Right lobe of liver (tissue), 6 donors: ENCODE results near the gene CUX1. TPM values are rescaled to one million over a fixed set of nuclear protein-coding genes. Genes with fewer than 3 reads are reported as not detected.

Source experiments
- ATAC-seq, 4 donors: fragments of 200-7000 bp; cut with Tn5 transposase; one replicate each; pipeline ENCODE4 v1.9.1; 2020; ENCODE audit warnings: mild to moderate bottlenecking in 4 of 4, moderate library complexity in 4 of 4
- DNase-seq, 3 donors: peaks; one replicate each; pipeline ENCODE4 v3.0.0-alpha.2; 2020
- H3K27ac ChIP-seq, 3 donors: fragments of 200-600 bp; one replicate each; pipeline ENCODE4 v1.8.0; 2022
- H3K27me3 ChIP-seq, 2 donors: fragments of 200-600 bp; one replicate each; pipeline ENCODE4 v1.8.0; 2022
- H3K36me3 ChIP-seq, 4 donors: fragments of 200-600 bp; sonication (generic) in 1 of 4; one replicate each; pipeline versions ENCODE4 v1.5.1 to v1.8.0; 2017 to 2022; ENCODE audit warnings: control low read depth in 1 of 4
- H3K4me1 ChIP-seq, 4 donors: fragments of 200-600 bp; sonication (generic) in 1 of 4; one replicate each; pipeline versions ENCODE4 v1.5.1 to v1.8.0; 2017 to 2022; ENCODE audit warnings: control low read depth in 1 of 4
- H3K4me3 ChIP-seq, 3 donors: fragments of 200-600 bp; one replicate each; pipeline ENCODE4 v1.8.0; 2022
- H3K9me3 ChIP-seq, 4 donors: fragments of 200-600 bp; sonication (generic) in 1 of 4; one replicate each; pipeline versions ENCODE4 v1.5.1 to v1.8.0; 2017 to 2022; ENCODE audit warnings: control low read depth in 1 of 4
- POLR2A ChIP-seq: fragments of 450-650 bp; IDR thresholded peaks from one replicate; pipeline ENCODE4 v1.6.1; 2017; ENCODE audit warnings: antibody characterized with exemption, mild to moderate bottlenecking
- WGBS: methylation state at CpG from one replicate; pipeline ENCODE4 v1.1.6; 2018; ENCODE audit warnings: low coverage, low lambda C conversion rate; ENCODE audit not compliant: insufficient coverage; ENCODE audit errors: missing lambda C conversion rate; 5-methylcytosine and 5-hydroxymethylcytosine counted together
- intact Hi-C, 2 donors: fragments of 100-400 bp; cut with DNase I; formaldehyde crosslinking; loops; one replicate each; pipeline versions ENCODE4 v1.11.2 to v1.14.1; 2022
- total RNA-seq, 6 experiments: library from RNA; depleted of rRNA in 2 of 6; stranded (reverse); fragments of >200 nt in 2 of 6; fragmentation: NEBNext Ultra II Directional in 3 of 6; extraction: Animal tissue kit (Norgen Biotek cat#: 25700) in 3 of 6; gene quantifications; one replicate each; pipeline versions ENCODE4 v1.1.0 to v1.2.4, GENCODE V29; 2016 to 2023
- TF ChIP-seq, protein P1 (sequence below), 4 donors: fragments of 200-600 bp in 3 of 4; fragments of 450-650 bp in 1 of 4; IDR thresholded peaks; one replicate each; pipeline versions ENCODE4 v1.5.1 to v1.8.0; 2016 to 2022; ENCODE audit warnings: antibody characterized with exemption in 4 of 4, mild to moderate bottlenecking in 2 of 4
- donor health status: DM: no; HTN: yes; CAD: no.
- donor health status: DM: no; HTN: no; CAD: no.
- donor health status: DM: no; HTN: no; CAD: no.
- donor health status: DM: no; HTN: yes; CAD: no.
- donor health status: DM: no; HTN: yes; CAD: no.

CUX1 gene
- total RNA-seq, 6 experiments from 2014 or later: 34.3 to 53.1 (median 40.6) TPM

GRCh38 chr7:102310414-102310815 is 493.0 kb downstream of the CUX1 start:
- ATAC-seq: no peak
- no peaks in the 10 kb centered on the region for H3K27me3 ChIP-seq
- no peak overlapping the region for H3K4me3 ChIP-seq
- H3K9me3 ChIP-seq: no peaks in the 10 kb centered on the region
- H3K36me3 ChIP-seq: no peaks in the 10 kb centered on the region
- no peaks in the 10 kb centered on the region for H3K4me1 ChIP-seq
- TF ChIP-seq, protein P1, sequence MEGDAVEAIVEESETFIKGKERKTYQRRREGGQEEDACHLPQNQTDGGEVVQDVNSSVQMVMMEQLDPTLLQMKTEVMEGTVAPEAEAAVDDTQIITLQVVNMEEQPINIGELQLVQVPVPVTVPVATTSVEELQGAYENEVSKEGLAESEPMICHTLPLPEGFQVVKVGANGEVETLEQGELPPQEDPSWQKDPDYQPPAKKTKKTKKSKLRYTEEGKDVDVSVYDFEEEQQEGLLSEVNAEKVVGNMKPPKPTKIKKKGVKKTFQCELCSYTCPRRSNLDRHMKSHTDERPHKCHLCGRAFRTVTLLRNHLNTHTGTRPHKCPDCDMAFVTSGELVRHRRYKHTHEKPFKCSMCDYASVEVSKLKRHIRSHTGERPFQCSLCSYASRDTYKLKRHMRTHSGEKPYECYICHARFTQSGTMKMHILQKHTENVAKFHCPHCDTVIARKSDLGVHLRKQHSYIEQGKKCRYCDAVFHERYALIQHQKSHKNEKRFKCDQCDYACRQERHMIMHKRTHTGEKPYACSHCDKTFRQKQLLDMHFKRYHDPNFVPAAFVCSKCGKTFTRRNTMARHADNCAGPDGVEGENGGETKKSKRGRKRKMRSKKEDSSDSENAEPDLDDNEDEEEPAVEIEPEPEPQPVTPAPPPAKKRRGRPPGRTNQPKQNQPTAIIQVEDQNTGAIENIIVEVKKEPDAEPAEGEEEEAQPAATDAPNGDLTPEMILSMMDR (IDR thresholded peaks at IDR 0.05): no peak
- no peak for TF ChIP-seq POLR2A
- no peak overlapping the region for H3K27ac ChIP-seq
- 86% methylated on average over 5 of the region's 9 CpGs for WGBS
- intact Hi-C loops: no loop called here
- DNase-seq: no peak

- no peaks in the 10 kb centered on the region for H3K36me3 ChIP-seq
- intact Hi-C loops: no loop called here
- no peak for DNase-seq
- no CpG with 5 or more reads among the region's 2 CpGs for WGBS
- ATAC-seq: no peak
- H3K27me3 ChIP-seq: no peaks in the 10 kb centered on the region
- TF ChIP-seq POLR2A: no peak
- TF ChIP-seq, protein P1 (IDR thresholded peaks at IDR 0.05): no peak
- no peaks in the 10 kb centered on the region for H3K4me1 ChIP-seq
- no peak overlapping the region for H3K27ac ChIP-seq
- no peaks in the 10 kb centered on the region for H3K9me3 ChIP-seq
- H3K4me3 ChIP-seq: no peak overlapping the region
Measured at GRCh38 chr7:102312317-102312716, 494.9 kb downstream of the CUX1 start.

GRCh38 chr7:102313997-102314780 is 496.8 kb downstream of the CUX1 start:
- H3K9me3 ChIP-seq: no peaks in the 10 kb centered on the region
- TF ChIP-seq, protein P1 (IDR thresholded peaks at IDR 0.05): no peak
- no peaks in the 10 kb centered on the region for H3K27me3 ChIP-seq
- H3K4me3 ChIP-seq: no peak overlapping the region
- H3K36me3 ChIP-seq: no peaks in the 10 kb centered on the region
- 68% methylated on average over 3 of the region's 22 CpGs for WGBS
- intact Hi-C loops: no loop called here
- ATAC-seq (no peak), DNase-seq (no peak)
- no peak overlapping the region for H3K27ac ChIP-seq
- H3K4me1 ChIP-seq: no peaks in the 10 kb centered on the region

DNA sequence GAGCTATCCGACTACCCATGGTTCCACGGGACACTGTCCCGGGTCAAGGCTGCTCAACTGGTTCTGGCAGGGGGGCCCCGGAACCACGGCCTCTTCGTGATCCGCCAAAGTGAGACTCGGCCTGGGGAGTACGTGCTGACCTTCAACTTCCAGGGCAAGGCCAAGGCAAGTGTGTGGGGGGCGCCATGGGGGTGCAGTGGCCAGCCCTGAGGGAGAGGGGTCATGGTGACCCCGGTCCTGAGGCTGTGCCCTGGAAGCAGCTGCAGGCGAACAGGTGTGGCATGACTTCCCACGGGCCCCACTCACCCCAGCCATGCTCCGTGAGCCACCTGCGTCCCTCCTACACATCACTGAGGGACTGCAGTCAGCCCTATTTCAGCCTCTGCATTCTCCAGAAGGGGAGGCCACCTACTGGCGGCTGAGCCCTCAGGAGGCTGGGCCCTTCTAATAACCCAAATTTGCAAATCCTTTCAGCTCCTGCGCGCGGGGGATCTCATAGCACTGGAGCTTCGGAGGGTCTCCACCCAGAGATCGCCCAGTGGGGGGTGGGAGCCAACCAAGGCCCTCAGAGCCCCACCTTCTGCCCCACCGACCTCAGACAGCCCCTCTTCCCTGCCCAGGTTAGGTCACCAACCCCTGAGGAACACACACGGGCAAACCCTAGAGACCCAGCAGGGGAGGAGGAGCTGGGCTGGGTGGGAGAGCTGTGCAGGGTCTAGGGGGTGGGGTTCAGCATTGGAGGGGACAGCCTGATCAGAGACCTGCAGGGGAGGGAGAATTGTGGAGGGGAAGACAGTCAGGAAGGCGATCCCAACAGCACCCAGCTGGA is 500.0 kb downstream of the CUX1 start:
- DNase-seq: peak in 1 of 3 donors; percentile 44
- TF ChIP-seq, protein P1 (IDR thresholded peaks at IDR 0.05): no peak
- no peak for TF ChIP-seq POLR2A
- no peaks in the 10 kb centered on the region for H3K27me3 ChIP-seq

More for the DNA sequence above, 500.0 kb downstream of the CUX1 start:
- Histone ChIP-seq H3K4me1 (no peaks in the 10 kb centered on the region), H3K27ac (no peak overlapping the region), H3K9me3 (no peaks in the 10 kb centered on the region), H3K4me3 (no peak overlapping the region), H3K36me3 (no peaks in the 10 kb centered on the region)
- intact Hi-C loops: no loop called here
- no peak for ATAC-seq
- WGBS: 87% methylated on average over 4 of the region's 24 CpGs
